GM12878 (cell line): ENCODE measurements around the gene PCDHGC5. TPM values are rescaled to one million over a fixed set of nuclear protein-coding genes. Genes with fewer than 3 reads are reported as not detected.
A peak's percentile ranks its signal among the peaks of the same experiment; 100 is the strongest.

ENCODE experiments used
- BRCA1 ChIP-seq: IDR thresholded peaks from 2 replicates; pipeline ENCODE4 v1.6.1; 2011; ENCODE audit warnings: low read depth, low read length, improper control_type of control experiment
- CHD2 ChIP-seq: IDR thresholded peaks from 2 replicates; pipeline ENCODE4 v1.6.1; 2011; ENCODE audit warnings: low read depth, low read length, improper control_type of control experiment, borderline replicate concordance
- EZH2 ChIP-seq: IDR thresholded peaks from 2 replicates; pipeline ENCODE4 v1.6.1; 2012; ENCODE audit warnings: low read depth, mild to moderate bottlenecking, control low read depth, inconsistent platforms, low read length, borderline replicate concordance; ENCODE audit not compliant: control insufficient read depth
- GABPA ChIP-seq: IDR thresholded peaks from 2 replicates; pipeline ENCODE4 v1.6.1; 2014; ENCODE audit warnings: antibody characterized with exemption, low read depth, mild to moderate bottlenecking, inconsistent platforms
- MEF2B ChIP-seq: fragments of 450-650 bp; IDR thresholded peaks from 2 replicates; pipeline ENCODE4 v1.6.1; 2018; ENCODE audit warnings: mild to moderate bottlenecking, moderate library complexity; ENCODE audit not compliant: partially characterized antibody, poor library complexity, severe bottlenecking
- NFIC ChIP-seq: IDR thresholded peaks from 2 replicates; pipeline ENCODE4 v1.6.1; 2012; ENCODE audit warnings: low read depth, mild to moderate bottlenecking, inconsistent platforms, low read length, moderate library complexity
- POU2F2 ChIP-seq: IDR thresholded peaks from 3 replicates; pipeline ENCODE4 v1.6.1; 2011; ENCODE audit warnings: low read depth, mild to moderate bottlenecking, low read length, borderline replicate concordance
- RAD21 ChIP-seq: IDR thresholded peaks from 2 replicates; pipeline ENCODE4 v1.6.1; 2011; ENCODE audit warnings: mild to moderate bottlenecking, low read depth, low read length, moderate library complexity; ENCODE audit not compliant: insufficient read depth
- SIN3A ChIP-seq: IDR thresholded peaks from 2 replicates; pipeline ENCODE4 v1.6.1; 2012; ENCODE audit warnings: low read depth, low read length, improper control_type of control experiment
- SMARCA5 ChIP-seq: fragments of 450-650 bp; IDR thresholded peaks from 2 replicates; pipeline ENCODE4 v1.6.1; 2017; ENCODE audit warnings: mild to moderate bottlenecking
- SRF ChIP-seq, 2 experiments: IDR thresholded peaks; 2 replicates each; pipeline ENCODE4 v1.6.1; 2011; ENCODE audit warnings: low read depth in 2 of 2, low read length in 2 of 2, mild to moderate bottlenecking in 1 of 2, moderate library complexity in 1 of 2
- TARDBP ChIP-seq: IDR thresholded peaks from 2 replicates; pipeline ENCODE4 v1.6.1; 2016; ENCODE audit warnings: borderline replicate concordance
- TCF3 ChIP-seq: IDR thresholded peaks from 2 replicates; pipeline ENCODE4 v1.6.1; 2012; ENCODE audit warnings: low read depth, mild to moderate bottlenecking, low read length, borderline replicate concordance; ENCODE audit not compliant: insufficient read depth
- YY1 ChIP-seq: IDR thresholded peaks from 2 replicates; pipeline ENCODE4 v1.6.1; 2011; ENCODE audit warnings: low read depth, mild to moderate bottlenecking, low read length
- ZNF24 ChIP-seq: fragments of 450-650 bp; IDR thresholded peaks from 2 replicates; pipeline ENCODE4 v1.6.1; 2017; ENCODE audit warnings: antibody characterized with exemption, mild to moderate bottlenecking
- ZNF274 ChIP-seq: IDR thresholded peaks from one replicate; pipeline ENCODE4 v1.8.0; 2011; ENCODE audit not compliant: insufficient read length, insufficient read depth
- ZNF622 ChIP-seq: fragments of 450-650 bp; IDR thresholded peaks from 2 replicates; pipeline ENCODE4 v1.6.1; 2017; ENCODE audit warnings: mild to moderate bottlenecking, inconsistent platforms
- polyA plus RNA-seq, 11 experiments: library from polyadenylated mRNA; depleted of rRNA in 4 of 11; unstranded in 6 of 11; stranded (reverse) in 5 of 11; fragments of >200 nt; fragmentation: Nextera tagmentation in 4 of 11; fragmentation: Illumina TruSeq in 1 of 11; extraction: Ambion mirVana in 4 of 11; extraction: Trizol in 1 of 11; gene quantifications; 1 replicate in 1 of 11; 2 replicates in 10 of 11; pipeline versions ENCODE4 v1.2.1 to v1.2.3, GENCODE V29; 2011 to 2016; ENCODE audit warnings: inconsistent platforms in 2 of 11, missing spikeins in 2 of 11, low read depth in 1 of 11
- total RNA-seq, 4 experiments: library from RNA; depleted of rRNA in 3 of 4; stranded (reverse); fragments of >200 nt in 3 of 4; fragmentation: Illumina TruSeq in 1 of 4; extraction: Trizol in 1 of 4; gene quantifications; 2 replicates each; pipeline versions ENCODE4 v1.2.1 to v1.2.3, GENCODE V29; 2013 to 2021
- TF ChIP-seq, protein P1 (sequence below): fragments of 450-650 bp; IDR thresholded peaks from 2 replicates; pipeline ENCODE4 v1.6.1; 2017; ENCODE audit warnings: low read depth, mild to moderate bottlenecking, moderate library complexity
- TF ChIP-seq, protein P2 (sequence below): fragments of 450-650 bp; IDR thresholded peaks from 2 replicates; pipeline ENCODE4 v1.6.1; 2017; ENCODE audit warnings: mild to moderate bottlenecking, low read depth, inconsistent platforms; ENCODE audit not compliant: poor library complexity, severe bottlenecking
- TF ChIP-seq, protein P3 (sequence below): IDR thresholded peaks from 2 replicates; pipeline ENCODE4 v1.6.1; 2012; ENCODE audit warnings: low read depth, low read length, improper control_type of control experiment
- TF ChIP-seq, protein P4 (sequence below): IDR thresholded peaks from 2 replicates; pipeline ENCODE4 v1.6.1; 2011; ENCODE audit warnings: borderline replicate concordance, low read depth, mild to moderate bottlenecking, moderate library complexity, low read length; ENCODE audit not compliant: insufficient read depth, poor library complexity, severe bottlenecking

The PCDHGC5 gene
- total and polyA plus RNA-seq, 10 of the 15 experiments (the other 5 are each of a cell fraction or from before 2014, with no cell fraction given), result 0.05 to 0.87 (median 0.18) TPM; not detected in 2

DNA sequence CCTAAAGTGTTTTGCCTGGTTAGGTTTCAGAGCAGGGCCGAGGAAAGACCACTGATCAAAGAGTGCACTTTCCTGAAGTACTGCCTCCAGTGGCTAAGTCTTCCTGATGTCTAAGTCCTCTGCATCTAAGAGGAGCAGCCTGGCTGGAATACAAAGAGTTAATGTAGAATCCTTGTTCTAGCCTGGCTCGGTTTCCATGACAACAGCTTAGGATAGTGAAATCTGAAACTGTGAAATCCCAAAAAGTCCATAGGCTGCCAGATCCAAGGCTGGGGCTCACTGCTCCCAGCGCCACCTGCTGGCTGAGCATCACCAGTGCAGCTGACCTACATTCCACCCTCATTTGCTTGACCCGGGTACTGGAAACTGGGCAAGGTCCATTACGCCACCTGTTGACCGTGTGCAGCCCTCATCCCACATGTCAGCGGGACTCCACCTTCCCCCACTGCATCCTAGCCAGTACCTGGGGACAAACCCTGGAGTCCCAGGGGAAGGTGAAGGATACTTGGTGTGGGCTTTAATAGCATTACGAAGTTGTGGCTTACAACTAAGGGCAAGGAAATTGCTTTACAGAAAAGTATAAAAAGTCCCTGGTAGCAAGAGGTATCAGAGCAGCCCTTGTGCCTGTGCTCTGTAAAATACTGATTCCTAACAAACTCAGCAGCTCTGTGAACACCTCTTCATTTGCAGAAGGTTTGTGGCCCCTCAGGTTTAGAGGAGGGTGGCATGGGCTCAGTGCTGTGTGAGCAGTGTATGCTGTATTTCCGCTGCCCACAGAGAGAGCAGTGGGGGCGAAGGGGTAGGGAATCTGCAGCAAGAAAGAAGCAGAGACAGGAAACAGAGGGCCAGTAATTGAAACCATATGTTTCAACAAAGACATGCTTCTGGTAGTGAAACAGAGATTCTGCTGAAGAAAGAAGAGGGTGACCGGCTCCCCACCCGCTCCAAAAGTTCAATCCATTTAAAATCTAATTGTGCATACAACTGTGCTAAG, 36.0 kb downstream of the PCDHGC5 start (continued):
- TF ChIP-seq MEF2B (peak; percentile 92), TARDBP (no peak), CHD2 (peak; percentile 23; the same call in 1 of the 2 replicates), YY1 (peak; percentile 82), GABPA (no peak), SRF (IDR thresholded peaks at IDR 0.05; ENCODE audit: low read depth in 2 of 2, low read length in 2 of 2) (no peak), EZH2 (no peak), ZNF24 (peak; percentile 64; the same call in 1 of the 2 replicates), ZNF622 (no peak), SMARCA5 (peak; percentile 91), NFIC (no peak; the same call in 1 of the 2 replicates), RAD21 (peak; percentile 73), POU2F2 (peak; percentile 34; the same call in 1 of the 3 replicates), ZNF274 (no peak), TCF3 (no peak), BRCA1 (no peak), SIN3A (no peak)
- TF ChIP-seq, protein P1, sequence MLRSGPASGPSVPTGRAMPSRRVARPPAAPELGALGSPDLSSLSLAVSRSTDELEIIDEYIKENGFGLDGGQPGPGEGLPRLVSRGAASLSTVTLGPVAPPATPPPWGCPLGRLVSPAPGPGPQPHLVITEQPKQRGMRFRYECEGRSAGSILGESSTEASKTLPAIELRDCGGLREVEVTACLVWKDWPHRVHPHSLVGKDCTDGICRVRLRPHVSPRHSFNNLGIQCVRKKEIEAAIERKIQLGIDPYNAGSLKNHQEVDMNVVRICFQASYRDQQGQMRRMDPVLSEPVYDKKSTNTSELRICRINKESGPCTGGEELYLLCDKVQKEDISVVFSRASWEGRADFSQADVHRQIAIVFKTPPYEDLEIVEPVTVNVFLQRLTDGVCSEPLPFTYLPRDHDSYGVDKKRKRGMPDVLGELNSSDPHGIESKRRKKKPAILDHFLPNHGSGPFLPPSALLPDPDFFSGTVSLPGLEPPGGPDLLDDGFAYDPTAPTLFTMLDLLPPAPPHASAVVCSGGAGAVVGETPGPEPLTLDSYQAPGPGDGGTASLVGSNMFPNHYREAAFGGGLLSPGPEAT, result peak; percentile 52; the same call in 1 of the 2 replicates
- TF ChIP-seq, protein P2, sequence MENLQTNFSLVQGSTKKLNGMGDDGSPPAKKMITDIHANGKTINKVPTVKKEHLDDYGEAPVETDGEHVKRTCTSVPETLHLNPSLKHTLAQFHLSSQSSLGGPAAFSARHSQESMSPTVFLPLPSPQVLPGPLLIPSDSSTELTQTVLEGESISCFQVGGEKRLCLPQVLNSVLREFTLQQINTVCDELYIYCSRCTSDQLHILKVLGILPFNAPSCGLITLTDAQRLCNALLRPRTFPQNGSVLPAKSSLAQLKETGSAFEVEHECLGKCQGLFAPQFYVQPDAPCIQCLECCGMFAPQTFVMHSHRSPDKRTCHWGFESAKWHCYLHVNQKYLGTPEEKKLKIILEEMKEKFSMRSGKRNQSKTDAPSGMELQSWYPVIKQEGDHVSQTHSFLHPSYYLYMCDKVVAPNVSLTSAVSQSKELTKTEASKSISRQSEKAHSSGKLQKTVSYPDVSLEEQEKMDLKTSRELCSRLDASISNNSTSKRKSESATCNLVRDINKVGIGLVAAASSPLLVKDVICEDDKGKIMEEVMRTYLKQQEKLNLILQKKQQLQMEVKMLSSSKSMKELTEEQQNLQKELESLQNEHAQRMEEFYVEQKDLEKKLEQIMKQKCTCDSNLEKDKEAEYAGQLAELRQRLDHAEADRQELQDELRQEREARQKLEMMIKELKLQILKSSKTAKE, result no peak
- TF ChIP-seq, protein P3, sequence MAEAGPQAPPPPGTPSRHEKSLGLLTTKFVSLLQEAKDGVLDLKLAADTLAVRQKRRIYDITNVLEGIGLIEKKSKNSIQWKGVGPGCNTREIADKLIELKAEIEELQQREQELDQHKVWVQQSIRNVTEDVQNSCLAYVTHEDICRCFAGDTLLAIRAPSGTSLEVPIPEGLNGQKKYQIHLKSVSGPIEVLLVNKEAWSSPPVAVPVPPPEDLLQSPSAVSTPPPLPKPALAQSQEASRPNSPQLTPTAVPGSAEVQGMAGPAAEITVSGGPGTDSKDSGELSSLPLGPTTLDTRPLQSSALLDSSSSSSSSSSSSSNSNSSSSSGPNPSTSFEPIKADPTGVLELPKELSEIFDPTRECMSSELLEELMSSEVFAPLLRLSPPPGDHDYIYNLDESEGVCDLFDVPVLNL, result no peak
- TF ChIP-seq, protein P4, sequence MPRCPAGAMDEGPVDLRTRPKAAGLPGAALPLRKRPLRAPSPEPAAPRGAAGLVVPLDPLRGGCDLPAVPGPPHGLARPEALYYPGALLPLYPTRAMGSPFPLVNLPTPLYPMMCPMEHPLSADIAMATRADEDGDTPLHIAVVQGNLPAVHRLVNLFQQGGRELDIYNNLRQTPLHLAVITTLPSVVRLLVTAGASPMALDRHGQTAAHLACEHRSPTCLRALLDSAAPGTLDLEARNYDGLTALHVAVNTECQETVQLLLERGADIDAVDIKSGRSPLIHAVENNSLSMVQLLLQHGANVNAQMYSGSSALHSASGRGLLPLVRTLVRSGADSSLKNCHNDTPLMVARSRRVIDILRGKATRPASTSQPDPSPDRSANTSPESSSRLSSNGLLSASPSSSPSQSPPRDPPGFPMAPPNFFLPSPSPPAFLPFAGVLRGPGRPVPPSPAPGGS, result no peak
